HG03442 (cell line): Measurements from ENCODE around the gene ALX4.
A peak's percentile ranks its signal among the peaks of the same experiment; 100 is the strongest.

Source experiments
- ATAC-seq: cut with Tn5 transposase; IDR thresholded peaks from one replicate; pipeline ENCODE4 v1.9.1; 2021; ENCODE audit warnings: mild to moderate bottlenecking, moderate library complexity; ENCODE audit not compliant: unreplicated experiment

Gene ALX4

DNA sequence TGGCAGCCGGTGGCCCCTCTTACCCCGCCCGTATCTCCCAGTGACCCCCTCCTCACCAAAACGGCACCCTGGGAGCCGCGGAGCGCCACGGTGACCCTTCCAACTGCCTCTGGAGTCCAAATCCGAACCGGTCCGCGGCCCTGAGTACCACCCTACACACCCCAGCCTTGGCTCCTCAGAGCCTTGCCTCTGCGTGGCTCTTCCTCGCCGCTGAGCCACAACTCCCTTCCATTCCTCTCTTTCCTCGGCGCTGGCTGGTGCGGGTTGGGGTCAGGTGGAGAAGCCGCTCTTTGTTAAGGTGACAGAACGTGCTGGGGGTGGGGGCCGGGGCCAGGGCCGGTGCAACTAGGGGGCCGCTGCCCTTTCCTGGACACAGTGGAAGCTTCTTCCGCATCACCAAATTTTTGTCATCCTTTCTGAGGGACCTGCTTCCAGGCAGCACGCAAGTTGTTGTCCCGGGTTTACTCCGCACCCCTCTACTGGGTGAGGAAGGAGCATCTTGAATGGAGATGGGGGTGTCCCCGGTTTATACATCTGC lies 6.5 kb downstream of the ALX4 start:
- ATAC-seq, result no peak

DNA sequence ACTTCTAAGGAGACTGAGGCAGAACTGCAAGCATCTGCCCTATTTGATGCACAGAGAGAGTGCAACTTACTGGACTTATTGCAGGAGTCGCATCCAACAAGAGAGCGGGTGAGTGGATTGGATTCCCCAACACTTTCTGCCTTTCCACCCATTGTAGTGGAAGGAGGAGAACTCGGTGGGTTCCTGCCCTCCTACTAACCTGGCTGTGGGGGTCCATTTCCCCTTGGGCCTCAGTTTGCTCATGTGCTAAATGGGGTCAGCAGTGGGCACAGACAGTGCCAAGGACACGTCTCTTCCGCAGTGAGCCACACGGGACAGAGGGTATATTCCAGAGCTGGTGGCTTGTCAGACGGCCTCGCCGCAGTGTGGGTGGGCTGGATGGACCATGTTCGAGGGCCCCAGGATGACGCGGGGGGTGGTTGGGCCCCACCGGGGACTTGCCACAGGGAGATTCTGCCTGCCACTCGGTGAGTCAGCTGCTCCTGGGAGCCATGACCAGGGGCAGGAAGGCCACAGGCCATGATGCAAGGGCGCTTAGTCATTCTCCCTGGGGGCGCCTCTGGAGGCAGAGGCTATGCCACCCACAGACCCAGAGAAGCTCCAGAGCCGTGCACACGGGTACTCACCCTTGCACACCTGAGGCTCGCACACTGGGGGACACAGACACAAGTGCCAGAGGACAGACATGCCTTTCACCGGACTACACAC lies 8.2 kb downstream of the ALX4 start:
- no peak for ATAC-seq

DNA sequence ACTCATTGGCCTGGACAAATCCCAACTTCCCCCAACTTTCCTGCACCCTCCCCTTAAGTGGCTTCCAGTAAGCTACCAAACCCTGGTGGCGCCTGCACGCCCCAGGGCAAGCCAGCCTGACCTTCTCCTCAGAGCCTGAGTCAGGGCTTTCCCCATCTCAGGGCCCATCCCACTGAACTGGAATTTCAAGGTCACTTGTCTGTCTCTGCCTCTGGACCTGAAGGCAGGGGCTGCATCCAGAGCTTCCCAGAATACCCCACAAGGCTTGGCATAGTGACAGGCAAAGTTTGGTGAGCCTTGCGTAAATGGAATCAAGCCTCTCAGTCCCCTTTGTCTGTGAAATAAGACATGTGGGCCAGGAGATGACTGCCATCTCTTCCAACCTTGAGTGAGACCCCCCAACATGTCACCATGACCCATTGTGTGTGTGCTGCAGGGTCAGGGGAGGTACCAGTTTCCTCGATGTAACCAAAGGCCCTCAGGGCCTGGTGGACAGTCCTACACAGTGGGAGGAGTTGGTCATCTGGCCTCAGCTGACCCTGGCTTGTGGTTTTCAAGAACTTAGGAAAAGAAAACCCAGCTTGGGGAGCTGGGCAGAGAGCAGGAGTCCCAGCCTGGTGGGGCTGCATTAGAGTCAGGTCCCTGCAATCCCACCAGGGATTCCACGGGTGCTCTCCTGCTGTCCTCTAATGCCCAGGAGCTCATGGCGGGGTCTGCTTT lies 8.9 kb downstream of the ALX4 start:
- ATAC-seq, result no peak

DNA sequence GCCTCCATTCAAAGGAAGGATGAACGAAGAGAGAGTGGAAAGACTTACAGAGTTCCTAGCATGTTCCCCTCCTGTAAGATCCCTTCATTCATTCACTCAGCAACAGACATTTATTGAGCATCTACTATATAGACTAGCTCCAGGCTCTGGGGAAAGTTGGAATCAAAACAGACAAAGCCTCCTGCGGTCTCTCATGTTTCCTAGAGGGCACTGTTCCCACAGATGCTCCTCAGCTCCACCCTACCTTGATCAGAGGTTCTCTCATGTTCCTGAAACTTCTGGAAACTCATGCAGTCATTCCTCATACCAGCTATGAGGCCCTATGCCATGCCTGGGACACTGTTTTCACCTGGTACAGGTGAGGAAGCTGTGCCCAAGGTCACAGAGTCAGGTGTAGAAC lies 11.1 kb downstream of the ALX4 start:
- ATAC-seq, result no peak

DNA sequence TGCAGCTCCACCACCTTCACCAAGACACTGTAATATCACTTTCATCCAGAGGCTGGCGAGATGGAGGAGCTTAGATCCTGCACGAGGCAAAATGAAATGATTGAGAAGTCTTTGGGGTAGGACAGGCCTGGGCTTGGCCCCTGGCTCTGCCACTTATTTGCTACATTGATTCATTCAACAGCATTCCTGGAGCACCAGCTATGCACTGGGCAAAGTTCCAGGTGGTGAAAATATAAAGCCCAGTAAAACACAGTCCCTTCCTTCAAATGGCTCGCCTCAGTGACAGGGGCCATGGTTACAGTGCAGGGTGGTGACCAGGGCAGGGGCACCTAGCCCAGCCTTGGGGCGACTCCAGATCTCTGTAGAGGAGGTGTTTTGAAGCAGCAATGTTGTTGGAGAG lies 19.7 kb downstream of the ALX4 start:
- no peak for ATAC-seq

DNA sequence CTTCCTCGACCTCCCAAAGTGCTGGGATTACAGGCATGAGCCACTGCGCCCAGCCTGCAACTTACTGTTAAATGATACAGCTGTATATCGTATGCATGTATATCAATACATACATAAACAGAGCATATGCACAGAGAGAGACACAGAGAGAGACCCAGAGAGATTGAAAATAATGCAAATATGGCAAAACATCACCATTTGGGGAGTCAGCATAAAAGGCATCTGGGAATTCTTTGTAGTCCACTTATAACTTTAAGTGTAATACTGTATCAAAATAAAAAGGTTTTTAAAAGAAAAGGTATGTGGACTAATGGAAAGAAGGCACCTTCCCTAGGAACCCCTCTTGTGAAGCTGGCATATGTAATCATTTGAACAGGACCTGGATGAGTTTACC lies 21.8 kb downstream of the ALX4 start:
- no peak for ATAC-seq

DNA sequence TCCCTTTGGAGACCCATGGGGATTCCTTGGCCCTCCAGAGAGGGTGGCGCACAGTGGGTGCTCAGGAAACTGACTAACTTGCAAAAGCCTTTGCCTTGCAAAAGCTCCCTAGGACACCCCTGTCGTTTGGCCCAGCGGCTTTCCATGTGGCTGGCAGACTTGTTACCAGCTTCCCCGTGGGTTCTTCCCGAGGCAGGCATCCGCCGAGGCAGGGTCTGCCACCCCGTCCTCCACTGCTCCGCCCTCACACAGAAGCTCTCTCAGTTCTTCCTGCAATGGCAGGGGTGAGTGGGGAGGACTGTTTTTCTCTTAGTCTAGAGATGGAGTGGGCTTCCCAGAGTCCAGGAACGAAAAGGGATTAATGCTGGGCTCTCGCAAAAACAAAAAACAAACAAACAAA lies 23.0 kb downstream of the ALX4 start:
- no peak for ATAC-seq

DNA sequence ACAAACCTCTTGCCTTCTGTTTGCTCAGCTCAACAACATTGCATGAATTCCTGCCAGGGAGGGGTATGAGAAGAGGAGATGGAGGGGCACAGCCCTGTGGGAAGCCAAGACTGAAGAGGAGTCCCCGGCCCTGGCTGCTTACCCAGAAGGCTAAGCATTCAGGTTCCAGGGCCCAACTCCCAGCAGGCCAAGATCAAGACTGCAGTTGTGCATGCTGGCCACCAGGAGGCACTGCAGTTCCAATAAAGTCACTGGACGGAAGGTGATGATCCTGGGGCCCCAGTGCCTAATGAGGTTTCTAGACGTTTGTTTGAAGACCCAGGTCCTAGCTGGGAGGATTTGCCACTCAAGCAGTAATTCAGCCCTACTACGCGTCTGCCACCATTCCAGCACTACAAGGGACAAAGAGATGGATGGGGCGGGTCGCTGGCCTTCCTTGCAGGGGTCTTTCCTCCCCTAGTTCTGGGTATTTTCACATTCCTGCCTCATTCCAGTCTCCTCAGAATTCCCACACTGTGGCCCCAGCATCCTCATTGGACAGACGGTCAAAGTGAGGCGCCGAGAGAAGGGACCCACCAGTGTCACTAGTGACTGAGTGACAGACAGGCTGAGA lies 23.6 kb downstream of the ALX4 start:
- ATAC-seq, result peak; percentile 57

DNA sequence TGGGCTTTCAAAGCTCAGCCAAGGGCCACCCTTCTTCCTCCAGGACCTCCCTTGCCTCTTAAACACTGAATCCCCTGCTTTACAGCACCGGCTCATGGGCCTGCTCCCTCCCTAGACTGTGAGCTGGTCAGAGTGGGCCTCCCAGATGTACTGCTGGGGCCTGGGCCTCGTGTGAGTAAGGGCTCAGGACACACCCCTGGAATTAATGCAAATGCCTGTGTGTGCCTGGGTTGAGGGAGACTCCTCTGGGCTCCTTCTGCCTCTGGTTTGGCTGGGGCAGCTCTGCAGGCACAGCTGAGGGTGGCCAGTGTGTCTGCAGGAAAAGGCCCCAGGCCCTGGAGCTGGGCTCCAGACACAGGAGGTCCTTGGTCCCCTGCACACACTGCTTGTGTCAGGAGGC lies 24.2 kb downstream of the ALX4 start:
- ATAC-seq, result no peak

DNA sequence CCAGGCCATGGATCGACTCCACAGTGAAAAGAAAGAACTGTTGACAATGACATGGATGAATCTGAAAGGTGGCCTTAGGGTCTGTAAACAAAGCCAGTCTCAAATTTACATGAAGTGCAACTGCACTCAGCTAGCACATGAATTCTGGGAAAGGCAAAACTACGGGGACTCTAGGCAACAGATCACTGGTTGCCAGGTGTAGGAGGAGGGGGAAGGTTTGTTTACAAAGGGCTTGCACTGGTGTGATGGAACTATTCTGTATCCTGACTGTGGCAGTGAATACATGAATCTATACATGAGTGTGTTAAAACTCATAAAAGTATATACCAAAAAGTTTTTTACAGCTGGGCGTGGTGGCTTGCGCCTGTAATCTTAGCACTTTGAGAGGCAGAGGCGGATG lies 27.3 kb downstream of the ALX4 start:
- ATAC-seq, result no peak

DNA sequence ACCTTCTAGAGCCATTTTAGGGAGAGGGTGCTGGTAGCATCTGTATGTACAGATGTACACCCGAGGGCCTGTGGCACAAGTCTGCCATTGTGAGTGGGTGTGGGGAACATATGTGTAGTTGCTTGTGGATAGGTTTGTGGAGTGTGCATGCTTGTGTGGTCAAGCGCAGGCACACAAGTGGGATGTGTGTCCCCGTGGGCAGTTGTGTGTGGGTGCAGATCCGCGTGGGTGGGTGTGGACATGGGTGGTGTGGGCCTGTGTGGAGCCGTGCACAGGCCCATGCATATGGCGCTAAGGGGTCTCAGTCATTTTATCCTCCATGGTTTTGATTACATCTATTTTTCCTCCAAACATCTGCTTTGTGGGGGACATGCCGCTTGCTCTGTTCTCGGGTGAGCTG lies 28.8 kb downstream of the ALX4 start:
- ATAC-seq, result no peak

DNA sequence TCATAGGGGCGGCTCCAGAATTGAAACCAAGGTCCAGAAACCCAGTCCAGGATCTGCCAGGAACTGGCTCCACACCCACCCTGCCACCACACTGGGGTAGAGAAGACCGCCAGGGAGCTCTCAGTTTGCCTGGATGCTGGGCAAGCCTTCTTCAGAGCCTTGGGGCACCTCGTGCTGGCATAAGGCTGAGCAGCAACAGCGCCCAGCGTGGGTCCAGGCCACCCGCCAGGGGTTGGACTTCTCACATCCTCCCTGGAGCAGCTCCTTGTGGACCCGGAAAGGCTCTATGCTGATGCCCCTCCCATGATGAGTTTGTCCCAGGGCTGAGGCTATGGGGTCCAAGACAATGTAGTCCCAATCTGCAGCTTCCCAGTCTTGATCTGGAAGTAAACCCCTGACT lies 29.7 kb downstream of the ALX4 start:
- no peak for ATAC-seq

DNA sequence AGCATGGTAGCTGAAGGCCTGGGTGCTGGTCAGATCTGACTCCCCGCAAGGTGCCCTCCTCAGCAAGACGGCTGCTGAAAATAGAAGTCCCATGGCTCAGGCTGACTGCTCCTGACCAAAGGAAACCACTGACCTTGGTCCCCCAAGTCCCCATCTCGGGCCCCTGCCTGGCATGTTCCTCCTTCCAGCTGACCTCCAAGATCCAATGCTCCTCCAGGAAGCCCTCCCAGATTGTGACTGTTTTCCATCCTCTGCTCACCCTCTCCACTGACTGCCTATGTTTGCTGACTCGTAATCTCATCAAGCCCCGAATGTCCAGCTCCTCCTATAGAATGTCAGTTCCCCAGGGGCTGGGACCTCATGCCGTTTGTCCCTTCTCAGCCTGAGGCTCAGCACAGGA lies 30.5 kb downstream of the ALX4 start:
- no peak for ATAC-seq

DNA sequence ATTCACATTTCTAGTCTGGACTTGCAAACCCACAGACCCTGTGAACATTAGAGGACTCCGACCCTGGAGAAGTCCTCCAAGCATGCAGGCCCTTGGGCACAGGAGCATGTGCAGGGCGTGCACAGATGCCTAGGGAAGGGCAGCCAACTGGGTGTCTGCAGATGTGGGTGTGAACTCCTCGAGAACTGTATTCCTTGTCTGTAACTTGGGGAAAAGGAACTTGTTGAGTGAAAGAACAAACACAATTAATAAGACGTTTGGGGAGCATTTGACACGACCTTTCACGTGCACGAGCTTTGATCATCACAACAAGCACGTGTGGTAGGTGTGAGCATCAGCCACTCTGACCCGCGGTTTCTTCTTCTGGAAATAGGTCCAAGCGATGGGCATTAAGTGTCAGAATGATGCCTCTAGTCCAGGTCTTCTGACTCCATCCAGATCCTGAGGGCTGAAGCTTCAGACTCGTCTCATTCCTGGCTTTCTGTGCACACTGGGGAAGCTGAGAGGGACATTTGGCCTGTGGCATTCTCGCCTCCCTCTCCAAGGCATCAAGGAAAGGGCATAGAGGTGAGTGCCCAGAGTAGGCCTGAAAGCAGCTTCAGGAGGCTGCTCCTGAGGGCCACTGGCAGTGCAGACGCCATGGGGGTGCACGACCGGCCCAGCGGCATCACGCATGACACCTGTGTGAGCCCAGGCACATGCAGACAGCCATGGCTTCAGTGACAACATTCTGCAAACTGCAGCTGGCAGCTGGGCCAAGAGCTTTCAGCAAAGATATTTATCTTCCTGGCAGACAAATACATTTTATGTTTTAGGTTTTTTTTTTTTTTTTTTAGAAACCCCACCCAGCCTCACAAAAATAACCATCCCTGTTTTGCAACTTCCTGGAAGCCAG lies 32.5 kb downstream of the ALX4 start:
- no peak for ATAC-seq

DNA sequence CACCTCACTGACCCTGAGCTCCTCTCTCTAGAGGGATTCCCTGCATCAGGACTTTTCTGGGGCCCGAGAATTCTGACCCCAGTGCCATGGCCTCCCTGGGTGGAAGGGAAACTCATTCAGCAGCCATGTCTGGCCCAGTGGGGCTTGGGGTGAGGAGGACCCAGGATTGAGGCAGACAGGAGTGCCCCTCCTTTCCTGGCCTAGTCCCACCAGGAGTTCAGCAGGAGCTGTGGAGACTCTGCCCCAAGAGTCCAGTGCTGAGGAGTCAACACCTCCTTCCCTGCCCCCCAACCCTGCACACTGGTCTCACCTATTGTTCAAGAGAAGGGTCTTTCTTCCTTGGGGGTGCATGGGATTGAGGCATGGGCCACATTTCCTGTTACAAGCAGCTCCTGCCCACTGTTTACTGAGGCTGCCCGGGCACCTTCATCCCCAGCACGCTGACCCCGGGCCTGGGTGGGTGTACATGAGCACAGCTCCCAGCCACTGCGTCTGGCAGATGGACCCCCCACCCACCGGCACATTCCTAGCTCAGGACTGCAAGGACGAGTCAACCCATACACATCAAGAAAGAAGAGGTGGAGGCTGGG lies 33.9 kb downstream of the ALX4 start:
- no peak for ATAC-seq

DNA sequence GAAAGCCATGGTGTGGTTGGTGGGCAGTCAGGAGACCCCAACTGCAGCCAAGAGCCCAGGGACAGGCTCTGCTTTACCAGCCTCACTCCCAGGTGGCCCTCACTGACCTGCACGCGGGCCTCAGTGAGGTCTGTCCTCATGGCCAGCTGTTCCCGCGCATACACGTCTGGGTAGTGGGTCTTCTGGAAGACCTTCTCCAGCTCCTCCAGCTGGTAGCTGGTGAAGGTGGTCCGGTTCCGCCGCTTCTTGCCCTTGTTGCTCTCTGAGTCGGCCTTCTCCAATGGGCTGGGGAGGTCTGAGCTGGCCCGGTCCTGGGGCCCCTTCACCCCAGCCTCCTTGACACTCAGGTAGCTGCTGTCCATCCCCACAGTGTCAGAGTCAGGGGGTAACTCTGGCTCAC lies 34.7 kb downstream of the ALX4 start:
- ATAC-seq, result no peak

DNA sequence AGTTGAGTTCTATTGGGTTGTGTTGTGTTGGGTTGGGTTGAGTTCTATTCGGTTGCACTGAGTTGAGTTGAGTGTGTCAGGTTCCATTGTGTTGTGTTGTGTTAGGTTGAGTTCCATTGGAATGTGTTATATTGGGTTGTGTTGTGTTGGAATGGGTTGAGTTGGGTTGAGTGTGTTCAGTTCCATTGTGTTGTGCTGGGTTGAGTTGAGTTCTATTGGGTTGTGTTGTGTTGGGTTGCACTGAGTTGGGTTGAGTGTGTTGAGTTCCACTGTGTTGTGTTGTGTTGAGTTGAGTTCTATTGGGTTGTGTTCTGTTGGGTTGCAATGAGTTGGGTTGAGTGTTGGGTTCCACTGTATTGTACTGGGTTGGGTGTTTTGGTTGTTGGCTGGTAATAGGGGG lies 35.5 kb downstream of the ALX4 start:
- no peak for ATAC-seq

DNA sequence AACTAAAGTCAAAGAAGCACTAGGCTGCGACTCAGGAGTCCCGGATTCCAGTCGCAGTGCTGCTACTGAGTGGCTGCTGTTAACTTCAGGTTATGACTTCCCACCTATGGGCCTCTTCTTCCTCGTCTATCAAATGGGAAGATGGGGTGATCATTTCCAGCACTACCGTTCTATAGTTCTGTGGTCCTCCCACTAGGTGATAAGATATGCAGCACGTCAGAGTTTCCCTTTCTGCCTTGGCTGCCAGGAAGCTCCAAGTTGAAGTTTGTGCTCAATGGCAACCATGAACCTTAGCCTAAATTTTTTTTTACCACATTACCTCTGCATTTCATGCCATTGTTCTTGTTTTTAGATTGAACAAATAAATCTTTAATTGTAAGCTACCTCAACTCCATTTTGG lies 38.7 kb downstream of the ALX4 start:
- ATAC-seq, result no peak

DNA sequence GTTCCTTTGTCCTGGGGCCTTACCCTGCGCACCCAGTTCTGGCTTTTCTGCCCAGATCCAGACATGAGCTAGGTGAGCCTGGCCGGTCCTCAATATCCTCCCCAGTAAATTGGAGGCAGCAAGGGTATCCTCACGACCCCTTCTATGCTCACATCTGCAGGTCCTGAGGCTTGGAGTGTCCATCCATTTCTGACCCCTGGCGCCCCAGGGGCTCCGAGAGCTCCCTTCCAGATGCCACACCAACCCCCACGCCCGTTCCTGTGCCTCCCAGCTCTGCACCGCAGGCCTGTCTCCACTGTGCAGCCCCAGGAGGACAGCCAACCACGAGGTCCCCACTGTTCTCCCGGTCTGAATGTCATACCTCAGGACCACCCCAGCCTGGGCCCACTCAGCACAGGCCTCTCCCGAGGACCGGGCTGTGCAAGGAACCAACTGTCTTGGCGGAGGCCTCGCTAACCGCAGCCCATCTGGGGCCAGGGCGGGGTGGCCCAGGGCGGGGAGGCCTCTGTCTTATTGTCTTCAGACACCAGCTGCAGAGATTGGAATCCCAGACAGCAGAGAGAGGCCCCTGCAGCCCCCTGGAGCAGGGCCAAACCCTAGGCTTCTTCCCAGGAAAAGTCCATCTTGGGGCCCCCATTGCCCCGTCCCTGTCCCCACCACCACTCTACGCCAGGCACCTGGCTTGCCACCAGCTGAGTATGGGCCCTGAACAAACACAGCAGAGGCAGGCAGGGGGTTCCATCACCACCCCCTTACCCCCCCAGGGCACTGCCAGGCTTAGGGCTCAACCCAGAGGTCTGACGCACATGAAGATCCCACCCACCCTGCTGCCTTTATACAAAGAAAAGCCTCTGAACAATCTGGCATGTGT lies 39.3 kb downstream of the ALX4 start:
- no peak for ATAC-seq
